ENCODE results near the gene ATP10A. TPM values are rescaled to one million over a fixed set of nuclear protein-coding genes. Genes with fewer than 3 reads are reported as not detected.

The ATP10A gene
- total RNA-seq, 1 experiment from 2014 or later, result 3.9 TPM

DNA sequence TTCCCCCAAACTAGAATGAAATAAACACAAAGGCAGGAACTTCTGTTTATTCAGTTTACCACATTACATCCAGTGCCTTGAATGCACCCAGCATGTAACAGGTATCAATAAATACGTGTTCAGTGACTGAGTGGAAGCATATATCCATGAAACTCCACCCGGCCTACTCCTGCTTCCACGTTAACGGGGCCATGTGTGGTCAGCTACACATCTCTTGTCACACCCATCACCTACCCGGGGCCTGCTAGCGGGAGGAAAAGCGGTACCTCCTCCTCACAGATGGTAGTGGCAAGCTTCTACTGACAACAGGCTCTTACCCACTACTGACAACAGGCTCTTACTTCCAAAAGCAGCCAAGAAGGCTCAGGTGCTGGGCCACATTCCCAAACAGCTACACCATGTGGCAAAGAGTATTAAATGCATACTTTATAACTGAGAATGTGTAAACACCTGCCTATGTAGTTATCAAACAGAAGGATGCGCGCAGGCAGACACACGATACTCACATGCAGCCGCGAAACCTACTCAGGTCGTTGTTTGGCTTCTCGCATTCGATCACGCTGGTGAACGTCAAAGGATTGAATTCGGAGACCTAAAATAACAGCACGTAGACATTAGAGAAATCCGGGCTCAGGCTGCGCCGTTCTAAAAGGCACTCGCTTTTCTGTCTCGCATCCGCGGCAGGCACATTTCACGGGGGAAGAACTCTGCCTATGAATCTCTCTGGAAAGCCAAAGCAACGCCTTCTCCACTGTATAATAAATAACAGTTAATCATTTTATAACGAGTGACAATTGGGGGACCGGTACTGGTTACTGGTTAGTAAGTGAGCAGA is 127.4 kb downstream of the ATP10A start:
- no peak overlapping the region for H3K14ac ChIP-seq (ENCODE audit: insufficient read depth, low read length)
- no peak overlapping the region for H3K4ac ChIP-seq (ENCODE audit: low read depth, low read length)
- H3T11ph ChIP-seq (ENCODE audit: low read length), result no peak overlapping the region
- no peaks in the 10 kb centered on the region for H3K79me1 ChIP-seq (ENCODE audit: insufficient read depth, low read depth, low read length, poor library complexity, severe bottlenecking)
- no peak overlapping the region for H2BK15ac ChIP-seq (ENCODE audit: low read depth, low read length)
- H2AFZ ChIP-seq (ENCODE audit: low read length), result no peak overlapping the region
- no peaks in the 10 kb centered on the region for H3K4me1 ChIP-seq (ENCODE audit: insufficient read depth, low read length)
- no peak overlapping the region for H2AK5ac ChIP-seq (ENCODE audit: insufficient read length, low read length)
- Mint-ChIP-seq H3K27me3 (ENCODE audit: low read depth) (peaks cover 1% of the 10 kb centered on the region; the same call in 1 of the 2 replicates), H3K4me3 (no peak overlapping the region), H3K4me1 (peaks cover 2 to 7% of the 10 kb centered on the region in 2 experiments; a peak in 2 of 4 replicates), H3K9me3 (no peaks in the 10 kb centered on the region), H3K27ac (no peak overlapping the region; a peak in 2 of 7 replicates), H3K36me3 (ENCODE audit: insufficient read depth in 1 of 3, low read depth in 3 of 3) (no peaks in the 10 kb centered on the region)
- no peak overlapping the region for H2BK120ac ChIP-seq (ENCODE audit: low read depth, low read length, poor library complexity, severe bottlenecking)
- H3K56ac ChIP-seq (ENCODE audit: insufficient read length, low read depth, low read length), result no peak overlapping the region
- H2BK5ac ChIP-seq (ENCODE audit: insufficient read length, low read length), result no peak overlapping the region
- H4K91ac ChIP-seq (ENCODE audit: insufficient read length, low read depth, low read length), result no peak overlapping the region
- H2BK20ac ChIP-seq (ENCODE audit: low read depth, low read length, poor library complexity, severe bottlenecking), result no peak overlapping the region
- TF ChIP-seq, protein P1, sequence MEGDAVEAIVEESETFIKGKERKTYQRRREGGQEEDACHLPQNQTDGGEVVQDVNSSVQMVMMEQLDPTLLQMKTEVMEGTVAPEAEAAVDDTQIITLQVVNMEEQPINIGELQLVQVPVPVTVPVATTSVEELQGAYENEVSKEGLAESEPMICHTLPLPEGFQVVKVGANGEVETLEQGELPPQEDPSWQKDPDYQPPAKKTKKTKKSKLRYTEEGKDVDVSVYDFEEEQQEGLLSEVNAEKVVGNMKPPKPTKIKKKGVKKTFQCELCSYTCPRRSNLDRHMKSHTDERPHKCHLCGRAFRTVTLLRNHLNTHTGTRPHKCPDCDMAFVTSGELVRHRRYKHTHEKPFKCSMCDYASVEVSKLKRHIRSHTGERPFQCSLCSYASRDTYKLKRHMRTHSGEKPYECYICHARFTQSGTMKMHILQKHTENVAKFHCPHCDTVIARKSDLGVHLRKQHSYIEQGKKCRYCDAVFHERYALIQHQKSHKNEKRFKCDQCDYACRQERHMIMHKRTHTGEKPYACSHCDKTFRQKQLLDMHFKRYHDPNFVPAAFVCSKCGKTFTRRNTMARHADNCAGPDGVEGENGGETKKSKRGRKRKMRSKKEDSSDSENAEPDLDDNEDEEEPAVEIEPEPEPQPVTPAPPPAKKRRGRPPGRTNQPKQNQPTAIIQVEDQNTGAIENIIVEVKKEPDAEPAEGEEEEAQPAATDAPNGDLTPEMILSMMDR (conservative IDR thresholded peaks at IDR 0.05), result no peak
- H4K5ac ChIP-seq (ENCODE audit: insufficient read length, low read depth, low read length), result no peak overlapping the region
- H3K18ac ChIP-seq (ENCODE audit: insufficient read length, low read depth, low read length), result no peak overlapping the region
- H3K9ac ChIP-seq (ENCODE audit: extremely low read depth, insufficient read length, low read length), result no peak overlapping the region
- H4K20me1 ChIP-seq (ENCODE audit: control insufficient read depth, insufficient read depth, insufficient read length), result no peaks in the 10 kb centered on the region
- no peaks in the 10 kb centered on the region for H3K23me2 ChIP-seq (ENCODE audit: insufficient read length, low read depth, low read length, poor library complexity, severe bottlenecking)
- H3K27me3 ChIP-seq (ENCODE audit: insufficient read depth, low read length), result no peaks in the 10 kb centered on the region
- no peak overlapping the region for H3K4me2 ChIP-seq (ENCODE audit: insufficient read depth, insufficient read length, low read length)
- H3K79me2 ChIP-seq (ENCODE audit: insufficient read depth, low read length), result no peaks in the 10 kb centered on the region
- no peak overlapping the region for H4K8ac ChIP-seq (replicated peaks; ENCODE audit: insufficient read length, low read depth, low read length)
- no peaks in the 10 kb centered on the region for H3K9me3 ChIP-seq (ENCODE audit: control insufficient read depth, low read depth, low read length)
- DNase-seq, result no peak
- H2BK12ac ChIP-seq (ENCODE audit: insufficient read length, low read depth, low read length), result no peak overlapping the region
- no peak overlapping the region for H3K23ac ChIP-seq (ENCODE audit: insufficient read length, low read depth, low read length)
- WGBS (ENCODE audit: extremely low coverage, insufficient read length, low lambda C conversion rate), result no CpG with 5 or more reads among the region's 30 CpGs
- no peak overlapping the region for H3K27ac ChIP-seq (ENCODE audit: insufficient read length, low read depth, low read length)
